ENCODE results near the gene TIMP3. TPM values are rescaled to one million over a fixed set of nuclear protein-coding genes. Genes with fewer than 3 reads are reported as not detected.

TIMP3 gene
- polyA plus RNA-seq, 1 donor (not counting 4 experiments of a cell fraction or from before 2014, with no cell fraction given): 34.3 TPM

DNA sequence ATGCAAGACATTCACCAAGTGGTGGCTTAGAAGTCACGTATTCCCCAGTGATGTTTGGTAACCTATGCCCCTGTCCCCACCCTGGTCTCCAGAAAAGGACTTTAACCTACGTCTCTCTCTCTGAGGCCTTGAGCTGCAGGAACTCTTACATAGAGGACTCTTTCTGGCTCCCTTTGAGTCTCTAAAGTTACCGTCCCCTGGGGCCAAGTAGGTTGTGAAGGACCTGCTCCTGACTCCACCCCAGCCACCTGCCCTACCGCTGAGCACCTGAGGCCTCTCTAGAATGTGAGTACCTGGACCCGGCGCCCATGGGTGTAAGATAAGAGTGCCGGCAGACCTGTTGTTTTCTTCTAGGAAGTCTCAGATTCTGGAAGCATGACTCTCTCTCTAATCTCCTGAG, 95.4 kb downstream of the TIMP3 start:
- no peak for TF ChIP-seq EZH2 (IDR thresholded peaks at IDR 0.05; ENCODE audit: low read length)
- TF ChIP-seq, protein P1, sequence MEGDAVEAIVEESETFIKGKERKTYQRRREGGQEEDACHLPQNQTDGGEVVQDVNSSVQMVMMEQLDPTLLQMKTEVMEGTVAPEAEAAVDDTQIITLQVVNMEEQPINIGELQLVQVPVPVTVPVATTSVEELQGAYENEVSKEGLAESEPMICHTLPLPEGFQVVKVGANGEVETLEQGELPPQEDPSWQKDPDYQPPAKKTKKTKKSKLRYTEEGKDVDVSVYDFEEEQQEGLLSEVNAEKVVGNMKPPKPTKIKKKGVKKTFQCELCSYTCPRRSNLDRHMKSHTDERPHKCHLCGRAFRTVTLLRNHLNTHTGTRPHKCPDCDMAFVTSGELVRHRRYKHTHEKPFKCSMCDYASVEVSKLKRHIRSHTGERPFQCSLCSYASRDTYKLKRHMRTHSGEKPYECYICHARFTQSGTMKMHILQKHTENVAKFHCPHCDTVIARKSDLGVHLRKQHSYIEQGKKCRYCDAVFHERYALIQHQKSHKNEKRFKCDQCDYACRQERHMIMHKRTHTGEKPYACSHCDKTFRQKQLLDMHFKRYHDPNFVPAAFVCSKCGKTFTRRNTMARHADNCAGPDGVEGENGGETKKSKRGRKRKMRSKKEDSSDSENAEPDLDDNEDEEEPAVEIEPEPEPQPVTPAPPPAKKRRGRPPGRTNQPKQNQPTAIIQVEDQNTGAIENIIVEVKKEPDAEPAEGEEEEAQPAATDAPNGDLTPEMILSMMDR (optimal IDR thresholded peaks at IDR 0.05 in 1 of 3, IDR thresholded peaks at IDR 0.05 in 1 of 3, conservative IDR thresholded peaks at IDR 0.05 in 1 of 3; ENCODE audit: extremely low read depth in 1 of 3, insufficient read depth in 2 of 3, low read length in 3 of 3): no peak
- Histone ChIP-seq H3K4me2 (ENCODE audit: control insufficient read depth, extremely low read depth, insufficient read depth, low read depth, low read length) (no peak overlapping the region), H3K27ac (ENCODE audit: control insufficient read depth, insufficient read depth, low read length) (no peak overlapping the region), H3K4me3 (ENCODE audit: control insufficient read depth in 2 of 3, extremely low read depth in 1 of 3, insufficient read depth in 2 of 3, low read depth in 1 of 3, low read length in 3 of 3) (no peak overlapping the region), H3K4me1 (ENCODE audit: control insufficient read depth, extremely low read depth, insufficient read depth, low read length) (peaks cover 6% of the 10 kb centered on the region), H3K9ac (ENCODE audit: control insufficient read depth, extremely low read depth, insufficient read depth, low read length) (no peak overlapping the region), H3K27me3 (ENCODE audit: control insufficient read depth, extremely low read depth, insufficient read depth, low read length) (no peaks in the 10 kb centered on the region), H2AFZ (ENCODE audit: control insufficient read depth, low read length) (no peak overlapping the region), H3K79me2 (ENCODE audit: control insufficient read depth, insufficient read depth, low read length) (no peaks in the 10 kb centered on the region), H3K36me3 (ENCODE audit: control insufficient read depth in 2 of 2, extremely low read depth in 1 of 2, insufficient read depth in 2 of 2, low read length in 2 of 2) (no peaks in the 10 kb centered on the region), H3K9me3 (ENCODE audit: control insufficient read depth, low read depth, low read length) (no peaks in the 10 kb centered on the region), H3K9me1 (ENCODE audit: control insufficient read depth, extremely low read depth, insufficient read depth, low read length) (no peaks in the 10 kb centered on the region), H4K20me1 (ENCODE audit: control insufficient read depth, extremely low read depth, insufficient read depth, low read length) (no peaks in the 10 kb centered on the region)
- dilution Hi-C loops (cut with MboI; ENCODE audit: extremely low pct_ligation_motif_present, low sequenced_read_pairs): no loop called here
- DNase-seq (ENCODE audit: low read depth, low spot score): no peak
- FAIRE-seq: no peak

DNA sequence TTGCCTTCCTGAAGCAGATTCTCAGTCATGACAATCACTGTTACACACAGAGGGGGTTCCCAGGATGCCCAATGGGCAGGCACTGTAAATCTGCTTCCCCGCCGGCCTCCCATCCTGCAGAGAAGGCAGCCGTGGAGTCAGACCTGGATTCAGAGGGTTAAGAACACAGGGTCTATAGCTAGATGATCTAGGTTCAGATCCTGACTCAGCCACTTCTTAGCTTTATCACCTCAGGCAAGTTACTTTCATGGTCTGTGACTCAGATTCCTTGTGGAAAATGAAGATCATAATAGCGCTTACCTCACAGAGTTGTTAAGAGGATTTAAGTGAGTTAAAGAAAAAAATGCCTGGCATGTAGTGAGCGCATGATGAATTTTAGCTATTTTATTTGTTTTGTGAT, 95.9 kb downstream of the TIMP3 start:
- Histone ChIP-seq H3K27ac (ENCODE audit: control insufficient read depth, insufficient read depth, low read length) (no peak overlapping the region), H4K20me1 (ENCODE audit: control insufficient read depth, extremely low read depth, insufficient read depth, low read length) (no peaks in the 10 kb centered on the region), H3K4me1 (ENCODE audit: control insufficient read depth, extremely low read depth, insufficient read depth, low read length) (peaks cover 6% of the 10 kb centered on the region), H2AFZ (ENCODE audit: control insufficient read depth, low read length) (no peak overlapping the region), H3K27me3 (ENCODE audit: control insufficient read depth, extremely low read depth, insufficient read depth, low read length) (no peaks in the 10 kb centered on the region), H3K4me3 (ENCODE audit: control insufficient read depth in 2 of 3, extremely low read depth in 1 of 3, insufficient read depth in 2 of 3, low read depth in 1 of 3, low read length in 3 of 3) (no peak overlapping the region), H3K9ac (ENCODE audit: control insufficient read depth, extremely low read depth, insufficient read depth, low read length) (no peak overlapping the region), H3K79me2 (ENCODE audit: control insufficient read depth, insufficient read depth, low read length) (no peaks in the 10 kb centered on the region), H3K9me1 (ENCODE audit: control insufficient read depth, extremely low read depth, insufficient read depth, low read length) (no peaks in the 10 kb centered on the region), H3K36me3 (ENCODE audit: control insufficient read depth in 2 of 2, extremely low read depth in 1 of 2, insufficient read depth in 2 of 2, low read length in 2 of 2) (no peaks in the 10 kb centered on the region), H3K4me2 (ENCODE audit: control insufficient read depth, extremely low read depth, insufficient read depth, low read depth, low read length) (no peak overlapping the region), H3K9me3 (ENCODE audit: control insufficient read depth, low read depth, low read length) (no peaks in the 10 kb centered on the region)
- dilution Hi-C loops (cut with MboI; ENCODE audit: extremely low pct_ligation_motif_present, low sequenced_read_pairs): no loop called here
- peak; percentile 72 for DNase-seq (ENCODE audit: low read depth, low spot score)
- no peak for TF ChIP-seq EZH2 (IDR thresholded peaks at IDR 0.05; ENCODE audit: low read length)
- TF ChIP-seq, protein P1 (optimal IDR thresholded peaks at IDR 0.05 in 1 of 3, IDR thresholded peaks at IDR 0.05 in 1 of 3, conservative IDR thresholded peaks at IDR 0.05 in 1 of 3; ENCODE audit: extremely low read depth in 1 of 3, insufficient read depth in 2 of 3, low read length in 3 of 3): no peak
- FAIRE-seq: peak; percentile 92
